HEK293 (cell line): ENCODE data around the gene MYH13.

Source experiments
- CTCF ChIA-PET: fragments of 350-600 bp; formaldehyde crosslinking; extraction: SDS; loops from one replicate; lab custom pipeline; 2021; ENCODE audit warnings: antibody characterized with exemption; lab: Yijun Ruan, JAX
- POLR2A ChIA-PET: fragments of 300-600 bp; formaldehyde crosslinking; extraction: SDS; loops from one replicate; lab custom pipeline; 2020; ENCODE audit warnings: antibody characterized with exemption, inconsistent platforms; lab: Yijun Ruan, JAX
- H3K27ac ChIP-seq: fragments of 200-500 bp; sonication (Bioruptor generic); 2 replicates; pipeline ENCODE4 v1.5.1; 2014; ENCODE audit warnings: low read depth, low read length, control low read depth, inconsistent platforms; ENCODE audit errors: extremely low read depth
- H3K36me3 ChIP-seq, 2 experiments: fragments of 200-500 bp in 1 of 2; sonication (Bioruptor generic) in 1 of 2; 1 replicate in 1 of 2; 2 replicates in 1 of 2; pipeline ENCODE4 v1.5.1; 2014 to 2017; ENCODE audit warnings: inconsistent platforms in 2 of 2, low read length in 2 of 2; ENCODE audit not compliant: control insufficient read depth in 2 of 2, insufficient read depth in 1 of 2
- H3K4me1 ChIP-seq: fragments of 200-500 bp; sonication (Bioruptor generic); 2 replicates; pipeline ENCODE4 v1.5.1; 2014; ENCODE audit warnings: mild to moderate bottlenecking, low read length, inconsistent platforms; ENCODE audit not compliant: control insufficient read depth, insufficient read depth
- H3K4me3 ChIP-seq: 2 replicates; pipeline ENCODE4 v1.5.1; 2011; ENCODE audit warnings: low read depth, mild to moderate bottlenecking, control low read depth, low read length, moderate library complexity
- H3K9me3 ChIP-seq: fragments of 200-500 bp; sonication (Bioruptor generic); 2 replicates; pipeline ENCODE4 v1.5.1; 2014; ENCODE audit warnings: low read depth, low read length, inconsistent platforms; ENCODE audit not compliant: control insufficient read depth, insufficient read depth
- RBAK ChIP-seq: fragments of 450-650 bp; formaldehyde crosslinking; IDR thresholded peaks from 2 replicates; pipeline ENCODE4 v1.5.1; 2016; ENCODE audit warnings: missing biosample characterization, missing genetic modification characterization
- SCRT2 ChIP-seq: fragments of 450-650 bp; formaldehyde crosslinking; IDR thresholded peaks from 2 replicates; pipeline ENCODE4 v1.5.1; 2016; ENCODE audit warnings: missing biosample characterization, missing genetic modification characterization
- ZBTB17 ChIP-seq: fragments of 450-650 bp; formaldehyde crosslinking; IDR thresholded peaks from 2 replicates; pipeline ENCODE4 v1.5.1; 2016; ENCODE audit warnings: missing biosample characterization, missing genetic modification characterization
- ZBTB21 ChIP-seq: fragments of 450-650 bp; formaldehyde crosslinking; IDR thresholded peaks from 2 replicates; pipeline ENCODE4 v1.5.1; 2017; ENCODE audit warnings: missing biosample characterization, missing genetic modification characterization
- ZBTB26 ChIP-seq: fragments of 450-650 bp; formaldehyde crosslinking; optimal IDR thresholded peaks from 2 replicates; pipeline ENCODE3; 2016; ENCODE audit warnings: missing biosample characterization, mild to moderate bottlenecking, missing genetic modification characterization
- ZEB2 ChIP-seq: fragments of 450-650 bp; formaldehyde crosslinking; IDR thresholded peaks from 2 replicates; pipeline ENCODE4 v1.5.1; 2016; ENCODE audit warnings: missing biosample characterization, missing genetic modification characterization
- ZNF18 ChIP-seq: fragments of 450-650 bp; formaldehyde crosslinking; IDR thresholded peaks from 2 replicates; pipeline ENCODE4 v1.5.1; 2016; ENCODE audit warnings: missing biosample characterization, missing genetic modification characterization
- ZNF23 ChIP-seq: fragments of 450-650 bp; formaldehyde crosslinking; IDR thresholded peaks from 2 replicates; pipeline ENCODE4 v1.5.1; 2016; ENCODE audit warnings: missing biosample characterization, missing genetic modification characterization, borderline replicate concordance
- ZNF266 ChIP-seq: fragments of 450-650 bp; formaldehyde crosslinking; IDR thresholded peaks from 2 replicates; pipeline ENCODE4 v1.5.1; 2016; ENCODE audit warnings: missing biosample characterization, missing genetic modification characterization, low read depth
- ZNF302 ChIP-seq: fragments of 450-650 bp; formaldehyde crosslinking; IDR thresholded peaks from 2 replicates; pipeline ENCODE4 v1.5.1; 2016; ENCODE audit warnings: missing biosample characterization, missing genetic modification characterization, low read depth
- ZNF391 ChIP-seq: fragments of 450-650 bp; formaldehyde crosslinking; IDR thresholded peaks from 2 replicates; pipeline ENCODE4 v1.5.1; 2016; ENCODE audit warnings: low read depth, missing biosample characterization, missing genetic modification characterization, borderline replicate concordance
- ZNF530 ChIP-seq: fragments of 450-650 bp; formaldehyde crosslinking; IDR thresholded peaks from 2 replicates; pipeline ENCODE4 v1.5.1; 2016; ENCODE audit warnings: low read depth, missing biosample characterization, missing genetic modification characterization
- ZNF560 ChIP-seq: fragments of 450-650 bp; formaldehyde crosslinking; IDR thresholded peaks from 2 replicates; pipeline ENCODE4 v1.5.1; 2017; ENCODE audit warnings: missing biosample characterization, missing genetic modification characterization, borderline replicate concordance
- ZNF670 ChIP-seq: fragments of 450-650 bp; formaldehyde crosslinking; IDR thresholded peaks from 2 replicates; pipeline ENCODE4 v1.5.1; 2016; ENCODE audit warnings: missing biosample characterization, missing genetic modification characterization, low read depth
- ZNF692 ChIP-seq: fragments of 450-650 bp; formaldehyde crosslinking; IDR thresholded peaks from 2 replicates; pipeline ENCODE4 v1.5.1; 2016; ENCODE audit warnings: missing biosample characterization, missing genetic modification characterization
- ZNF785 ChIP-seq: fragments of 450-650 bp; formaldehyde crosslinking; IDR thresholded peaks from 2 replicates; pipeline ENCODE4 v1.5.1; 2016; ENCODE audit warnings: missing biosample characterization, missing genetic modification characterization
- ZNF792 ChIP-seq: fragments of 450-650 bp; formaldehyde crosslinking; IDR thresholded peaks from 2 replicates; pipeline ENCODE4 v1.5.1; 2016; ENCODE audit warnings: missing biosample characterization, missing genetic modification characterization
- ZXDB ChIP-seq: fragments of 450-650 bp; formaldehyde crosslinking; IDR thresholded peaks from 2 replicates; pipeline ENCODE4 v1.5.1; 2016; ENCODE audit warnings: missing biosample characterization, missing genetic modification characterization
- TF ChIP-seq, protein P1 (sequence below): fragments of 450-650 bp; formaldehyde crosslinking; IDR thresholded peaks from 2 replicates; pipeline ENCODE4 v1.5.1; 2016; ENCODE audit warnings: missing biosample characterization, missing genetic modification characterization
- TF ChIP-seq, protein P2 (sequence below): fragments of 450-650 bp; formaldehyde crosslinking; IDR thresholded peaks from 2 replicates; pipeline ENCODE4 v1.5.1; 2016; ENCODE audit warnings: missing biosample characterization, missing genetic modification characterization, low read depth

MYH13 gene

DNA sequence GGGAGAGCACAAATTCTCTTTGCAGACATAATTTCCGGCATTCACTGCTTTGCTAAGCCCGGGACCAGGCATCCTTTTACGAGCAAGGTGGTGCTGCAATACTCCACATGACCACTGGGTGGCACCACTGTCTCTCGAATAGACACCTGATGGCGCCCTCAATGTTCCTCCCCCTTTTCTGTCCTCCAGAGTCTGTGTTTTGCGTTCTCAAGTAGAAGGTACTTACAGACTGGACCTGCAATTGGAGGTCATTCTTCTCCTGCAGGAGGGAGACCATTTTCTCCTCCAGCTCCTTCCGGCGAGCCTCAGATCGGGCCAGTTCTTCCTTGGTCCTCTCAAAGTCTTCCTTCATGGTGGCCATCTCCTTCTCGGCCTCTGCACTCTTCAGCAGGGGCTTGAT is 45.2 kb downstream of the MYH13 start (continued):
- no peak for TF ChIP-seq ZNF18 (tag by site-specific recombination)
- TF ChIP-seq, protein P1, sequence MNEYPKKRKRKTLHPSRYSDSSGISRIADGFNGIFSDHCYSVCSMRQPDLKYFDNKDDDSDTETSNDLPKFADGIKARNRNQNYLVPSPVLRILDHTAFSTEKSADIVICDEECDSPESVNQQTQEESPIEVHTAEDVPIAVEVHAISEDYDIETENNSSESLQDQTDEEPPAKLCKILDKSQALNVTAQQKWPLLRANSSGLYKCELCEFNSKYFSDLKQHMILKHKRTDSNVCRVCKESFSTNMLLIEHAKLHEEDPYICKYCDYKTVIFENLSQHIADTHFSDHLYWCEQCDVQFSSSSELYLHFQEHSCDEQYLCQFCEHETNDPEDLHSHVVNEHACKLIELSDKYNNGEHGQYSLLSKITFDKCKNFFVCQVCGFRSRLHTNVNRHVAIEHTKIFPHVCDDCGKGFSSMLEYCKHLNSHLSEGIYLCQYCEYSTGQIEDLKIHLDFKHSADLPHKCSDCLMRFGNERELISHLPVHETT, result no peak

GRCh38 chr17:10325031-10325695 is 47.6 kb downstream of the MYH13 start:
- Histone ChIP-seq H3K4me3 (no peak overlapping the region), H3K4me1 (no peaks in the 10 kb centered on the region), H3K9me3 (no peaks in the 10 kb centered on the region), H3K36me3 (no peaks in the 10 kb centered on the region), H3K27ac (no peak overlapping the region)
- ChIA-PET POLR2A (no interaction called here), CTCF (interaction anchor here (0.6 to 14.3 kb wide), 10 partner anchors 10 to 442 kb away, joined by 3 to 473 read pairs (median 5); no protein-coding TSS in a partner anchor)
- TF ChIP-seq ZNF302 (tag by site-specific recombination) (no peak), ZNF391 (tag by site-specific recombination) (no peak), ZNF560 (tag by site-specific recombination) (no peak), ZNF670 (no peak), ZNF23 (tag by site-specific recombination) (no peak), ZNF692 (tag by site-specific recombination) (no peak), SCRT2 (no peak), ZXDB (tag by site-specific recombination) (no peak)

DNA sequence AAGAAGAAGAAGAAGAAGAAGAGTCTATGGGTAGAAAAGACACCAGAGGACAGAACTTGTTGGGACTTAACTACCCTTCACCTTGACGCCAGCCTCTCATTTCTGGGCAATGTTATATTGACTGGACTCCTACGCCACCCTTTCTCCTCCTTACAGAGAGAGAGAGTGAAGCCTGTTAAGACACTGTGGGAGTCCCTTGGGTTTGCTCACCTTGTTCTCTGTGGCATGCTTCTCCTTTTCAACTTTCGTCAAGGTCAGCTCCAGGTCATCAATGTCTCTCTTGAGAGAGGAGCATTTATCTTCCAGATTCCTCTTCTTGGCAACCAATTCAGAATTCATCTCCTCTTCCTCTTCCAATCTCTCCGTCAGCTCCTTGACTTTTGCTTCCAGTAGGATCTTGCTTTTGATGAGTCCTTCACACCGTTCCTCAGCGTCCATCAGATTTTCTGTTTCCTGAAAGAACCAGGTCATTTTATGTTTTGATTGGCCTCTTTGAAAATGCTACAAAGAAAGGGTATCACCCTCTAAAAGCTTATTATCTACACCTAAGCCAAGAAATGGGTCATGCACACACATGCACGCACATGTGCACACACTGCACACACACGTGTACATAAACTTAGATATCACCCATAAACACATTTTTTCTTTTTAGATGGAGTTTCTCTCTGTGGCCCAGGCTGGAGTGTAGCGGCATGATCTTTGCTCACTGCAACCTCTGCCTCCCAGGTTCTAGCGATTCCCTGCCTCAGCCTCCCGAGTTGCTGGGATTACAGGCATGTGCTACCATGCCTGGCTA is 48.8 kb downstream of the MYH13 start:
- Histone ChIP-seq H3K36me3 (no peaks in the 10 kb centered on the region), H3K4me3 (no peak overlapping the region), H3K9me3 (no peaks in the 10 kb centered on the region), H3K27ac (no peak overlapping the region), H3K4me1 (no peaks in the 10 kb centered on the region)
- ChIA-PET POLR2A (interaction anchor here (0.7 kb wide), 1 partner anchor 305 kb away, joined by 5 read pairs; no protein-coding TSS in a partner anchor), CTCF (interaction anchor here (0.6 to 14.3 kb wide), 3 partner anchors 53 to 440 kb away, joined by 3 to 473 read pairs (median 6); no protein-coding TSS in a partner anchor)
- no peak for TF ChIP-seq ZEB2 (tag by site-specific recombination)
- TF ChIP-seq ZNF792, result no peak
- TF ChIP-seq ZBTB17 (tag by site-specific recombination), result no peak
- no peak for TF ChIP-seq RBAK (tag by site-specific recombination)
- no peak for TF ChIP-seq ZNF23 (tag by site-specific recombination)
- no peak for TF ChIP-seq ZNF785 (tag by site-specific recombination)
- no peak for TF ChIP-seq ZBTB26 (tag by site-specific recombination)
- no peak for TF ChIP-seq ZNF266 (tag by site-specific recombination)
- no peak for TF ChIP-seq ZBTB21 (tag by site-specific recombination)
- TF ChIP-seq, protein P2, sequence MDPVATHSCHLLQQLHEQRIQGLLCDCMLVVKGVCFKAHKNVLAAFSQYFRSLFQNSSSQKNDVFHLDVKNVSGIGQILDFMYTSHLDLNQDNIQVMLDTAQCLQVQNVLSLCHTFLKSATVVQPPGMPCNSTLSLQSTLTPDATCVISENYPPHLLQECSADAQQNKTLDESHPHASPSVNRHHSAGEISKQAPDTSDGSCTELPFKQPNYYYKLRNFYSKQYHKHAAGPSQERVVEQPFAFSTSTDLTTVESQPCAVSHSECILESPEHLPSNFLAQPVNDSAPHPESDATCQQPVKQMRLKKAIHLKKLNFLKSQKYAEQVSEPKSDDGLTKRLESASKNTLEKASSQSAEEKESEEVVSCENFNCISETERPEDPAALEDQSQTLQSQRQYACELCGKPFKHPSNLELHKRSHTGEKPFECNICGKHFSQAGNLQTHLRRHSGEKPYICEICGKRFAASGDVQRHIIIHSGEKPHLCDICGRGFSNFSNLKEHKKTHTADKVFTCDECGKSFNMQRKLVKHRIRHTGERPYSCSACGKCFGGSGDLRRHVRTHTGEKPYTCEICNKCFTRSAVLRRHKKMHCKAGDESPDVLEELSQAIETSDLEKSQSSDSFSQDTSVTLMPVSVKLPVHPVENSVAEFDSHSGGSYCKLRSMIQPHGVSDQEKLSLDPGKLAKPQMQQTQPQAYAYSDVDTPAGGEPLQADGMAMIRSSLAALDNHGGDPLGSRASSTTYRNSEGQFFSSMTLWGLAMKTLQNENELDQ (tag by site-specific recombination), result no peak
- TF ChIP-seq ZNF530 (tag by site-specific recombination), result no peak
